ENCODE data around the gene CD33. TPM values are rescaled to one million over a fixed set of nuclear protein-coding genes. Genes with fewer than 3 reads are reported as not detected.
"Not testable (repeated sequence)": the region's sequence is repeated elsewhere in the genome, so short reads cannot be mapped to it uniquely, and the experiment has no call there.

Gene CD33
- total RNA-seq: 0.40 TPM

DNA sequence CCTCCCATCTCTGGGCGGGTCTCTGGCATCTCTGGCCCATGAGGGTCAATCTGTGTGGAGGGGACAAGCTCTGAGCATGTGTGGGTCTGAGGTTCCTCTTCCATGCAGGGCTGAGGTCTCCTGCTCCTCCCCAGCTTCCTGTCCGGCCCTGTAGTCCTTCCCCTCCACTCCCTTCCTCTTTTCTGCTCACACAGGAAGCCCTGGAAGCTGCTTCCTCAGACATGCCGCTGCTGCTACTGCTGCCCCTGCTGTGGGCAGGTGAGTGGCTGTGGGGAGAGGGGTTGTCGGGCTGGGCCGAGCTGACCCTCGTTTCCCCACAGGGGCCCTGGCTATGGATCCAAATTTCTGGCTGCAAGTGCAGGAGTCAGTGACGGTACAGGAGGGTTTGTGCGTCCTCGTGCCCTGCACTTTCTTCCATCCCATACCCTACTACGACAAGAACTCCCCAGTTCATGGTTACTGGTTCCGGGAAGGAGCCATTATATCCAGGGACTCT, at the start of gene CD33:
Gene CD33 (plus strand): TSS at position 183 of the 496 bp plus-strand sequence. CDS start 39 bp downstream, at position 222.
- ATAC-seq: not testable (repeated sequence)

DNA sequence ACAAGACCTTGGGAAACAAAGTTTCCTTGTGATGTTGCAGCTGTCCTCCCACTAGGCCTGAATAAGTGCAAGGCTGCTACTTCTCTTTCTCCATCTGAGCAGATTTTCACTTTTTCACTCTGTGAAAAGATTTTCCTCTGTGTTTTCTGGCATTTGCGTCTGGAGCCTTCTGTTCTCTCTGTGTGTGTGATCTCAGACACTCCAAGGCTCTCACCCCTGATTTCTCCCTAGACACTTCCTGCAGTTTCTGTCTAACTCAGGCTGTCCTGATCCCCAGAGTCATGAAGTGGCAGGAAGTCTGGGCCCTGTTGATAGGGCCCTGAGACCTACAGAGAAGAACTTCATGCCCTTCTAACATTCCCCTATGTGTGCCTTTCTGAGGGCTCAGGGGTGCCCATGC, 45.6 kb upstream of the CD33 start:
- no peak for ATAC-seq

DNA sequence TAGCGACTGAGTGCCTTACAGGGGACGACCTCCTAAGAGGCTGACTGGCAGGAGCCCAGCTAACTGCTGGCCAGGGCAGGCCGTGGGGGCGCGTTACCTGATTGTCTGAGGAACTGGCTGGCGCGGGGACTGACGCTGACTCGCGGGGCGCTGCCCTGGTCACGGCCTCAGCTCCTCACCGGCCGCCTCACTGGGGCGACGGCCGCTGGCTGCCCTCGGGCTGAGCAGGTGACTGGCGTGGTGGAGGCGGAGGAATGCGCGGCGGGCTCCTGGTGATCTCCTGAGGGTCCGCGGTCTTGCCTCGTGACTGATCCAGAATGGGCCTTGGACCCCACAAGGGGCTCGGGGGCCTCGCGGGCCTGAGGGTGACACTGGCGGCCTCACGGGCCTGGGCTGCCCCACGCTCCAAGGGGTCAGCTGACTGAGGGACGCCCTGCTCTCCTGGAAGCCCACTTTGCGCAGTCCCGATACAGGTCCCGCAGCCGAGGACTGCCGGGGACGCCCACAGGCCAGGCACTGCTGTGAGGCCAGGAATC, 43.4 kb upstream of the CD33 start:
- no peak for ATAC-seq

DNA sequence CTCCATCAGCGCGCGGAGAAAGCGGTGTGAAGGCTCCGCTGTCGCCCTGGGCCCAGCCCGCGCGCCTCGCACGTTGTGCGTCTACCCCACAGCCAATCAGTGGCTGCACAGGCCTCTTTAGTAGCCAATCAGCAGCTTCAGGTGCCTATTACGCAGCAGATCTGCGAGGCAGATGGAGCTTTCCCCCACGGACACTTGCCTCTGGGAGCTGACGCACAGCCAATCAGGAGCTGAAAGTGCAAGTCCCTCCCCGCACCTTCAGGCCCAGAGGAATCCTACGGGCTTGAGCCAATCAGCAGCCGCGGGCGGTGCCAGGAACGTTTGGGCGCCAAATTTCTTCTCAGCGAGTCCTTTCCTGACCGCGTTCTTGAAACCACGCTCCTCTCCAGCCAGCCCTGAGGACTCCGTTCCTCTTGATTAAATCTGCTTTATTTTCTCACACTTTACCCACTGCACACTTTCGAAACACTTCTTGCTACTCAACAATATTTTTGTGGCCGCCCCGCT, 42.9 kb upstream of the CD33 start:
- ATAC-seq: no peak

DNA sequence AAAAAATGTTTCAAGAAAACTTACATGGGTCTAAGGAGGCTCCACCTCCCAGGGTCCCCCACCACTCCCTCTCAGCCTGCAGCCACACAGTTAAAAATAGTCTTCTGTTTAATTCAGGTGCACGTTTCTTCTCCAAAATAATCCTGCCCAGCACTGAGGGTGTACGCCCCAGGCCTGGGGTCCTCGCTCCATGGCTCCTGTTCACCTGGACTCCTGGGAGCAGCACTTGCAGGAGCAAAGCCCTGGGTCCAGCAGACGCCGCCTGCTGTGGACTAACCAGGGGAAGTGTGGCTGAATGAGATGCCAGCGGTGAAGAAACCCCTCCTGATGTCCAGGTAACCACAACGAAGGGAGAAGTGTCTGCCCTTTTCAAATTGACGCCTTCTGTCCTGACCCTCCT, 41.3 kb upstream of the CD33 start:
- ATAC-seq: no peak

DNA sequence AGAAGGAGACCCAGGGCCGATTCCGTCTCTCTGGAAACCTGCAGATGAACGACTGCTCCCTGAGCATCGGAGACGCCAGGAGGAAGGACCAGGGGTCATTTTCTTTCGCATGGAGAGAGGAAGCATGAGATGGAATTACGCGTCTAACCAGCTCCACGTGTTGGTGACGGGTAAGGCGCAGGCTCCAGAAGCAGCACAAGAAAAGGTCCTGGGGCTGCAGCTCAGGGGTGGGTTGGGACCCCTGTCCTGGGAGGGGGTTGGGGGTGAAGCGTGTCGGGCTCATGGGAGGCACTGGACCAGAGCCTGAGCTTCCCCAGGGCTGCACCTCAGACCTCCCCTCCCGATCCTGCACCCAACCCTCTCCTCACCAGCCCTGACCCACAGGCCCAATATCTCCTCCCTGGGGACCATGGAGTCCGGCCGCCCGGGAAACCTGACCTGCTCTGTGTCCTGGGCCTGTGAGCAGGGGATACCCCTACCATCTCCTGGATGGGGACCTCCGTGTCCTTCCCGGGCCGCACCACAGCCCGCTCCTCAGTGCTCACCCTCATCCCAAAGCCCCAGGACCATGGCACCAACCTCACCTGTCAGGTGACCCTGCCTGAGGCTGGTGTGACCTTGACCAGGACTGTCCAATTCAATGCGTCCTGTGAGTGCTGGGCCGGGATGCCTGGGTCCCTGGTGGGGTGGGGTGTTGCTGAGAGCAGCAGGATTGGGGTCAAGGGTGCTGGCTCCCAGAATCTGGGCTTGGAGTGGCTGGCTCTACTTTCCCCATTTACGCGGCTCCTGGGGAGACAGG, 39.6 kb upstream of the CD33 start:
- no peak for ATAC-seq

DNA sequence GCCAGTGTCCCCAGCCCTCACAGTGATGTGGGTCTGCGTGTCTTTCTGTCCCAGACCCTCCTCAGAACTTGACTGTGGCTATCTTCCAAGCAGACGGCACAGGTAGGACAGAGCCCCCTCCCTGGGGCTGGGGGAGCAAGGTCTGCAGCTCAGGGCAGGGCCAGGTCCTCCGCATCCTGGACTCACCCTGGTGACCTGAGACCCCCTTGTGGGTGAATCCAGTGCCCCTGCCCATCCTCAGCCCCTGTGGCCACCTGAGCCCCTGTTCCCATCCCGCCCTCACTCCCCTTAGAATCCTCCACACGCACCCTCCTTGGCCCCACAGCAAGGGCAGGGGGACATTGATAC, 39.0 kb upstream of the CD33 start:
- ATAC-seq: no peak

DNA sequence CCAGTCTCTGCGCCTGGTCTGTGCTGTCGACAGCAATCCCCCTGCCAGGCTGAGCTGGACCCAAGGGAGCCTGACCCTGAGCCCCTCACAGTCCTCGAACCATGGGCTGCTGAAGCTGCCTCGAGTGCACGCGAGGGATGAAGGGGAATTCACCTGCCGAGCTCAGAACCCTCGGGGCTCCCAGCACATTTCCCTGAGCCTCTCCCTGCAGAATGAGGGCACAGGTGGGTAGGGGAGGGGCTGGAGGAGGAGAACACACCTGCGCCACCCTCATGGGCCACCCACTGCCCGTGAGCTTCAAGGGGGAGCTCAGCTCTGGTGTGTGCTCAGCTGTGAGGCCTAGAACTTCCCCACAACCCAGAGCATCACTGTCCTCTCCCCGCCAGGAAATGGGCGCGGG, 38.6 kb upstream of the CD33 start:
- no peak for ATAC-seq

DNA sequence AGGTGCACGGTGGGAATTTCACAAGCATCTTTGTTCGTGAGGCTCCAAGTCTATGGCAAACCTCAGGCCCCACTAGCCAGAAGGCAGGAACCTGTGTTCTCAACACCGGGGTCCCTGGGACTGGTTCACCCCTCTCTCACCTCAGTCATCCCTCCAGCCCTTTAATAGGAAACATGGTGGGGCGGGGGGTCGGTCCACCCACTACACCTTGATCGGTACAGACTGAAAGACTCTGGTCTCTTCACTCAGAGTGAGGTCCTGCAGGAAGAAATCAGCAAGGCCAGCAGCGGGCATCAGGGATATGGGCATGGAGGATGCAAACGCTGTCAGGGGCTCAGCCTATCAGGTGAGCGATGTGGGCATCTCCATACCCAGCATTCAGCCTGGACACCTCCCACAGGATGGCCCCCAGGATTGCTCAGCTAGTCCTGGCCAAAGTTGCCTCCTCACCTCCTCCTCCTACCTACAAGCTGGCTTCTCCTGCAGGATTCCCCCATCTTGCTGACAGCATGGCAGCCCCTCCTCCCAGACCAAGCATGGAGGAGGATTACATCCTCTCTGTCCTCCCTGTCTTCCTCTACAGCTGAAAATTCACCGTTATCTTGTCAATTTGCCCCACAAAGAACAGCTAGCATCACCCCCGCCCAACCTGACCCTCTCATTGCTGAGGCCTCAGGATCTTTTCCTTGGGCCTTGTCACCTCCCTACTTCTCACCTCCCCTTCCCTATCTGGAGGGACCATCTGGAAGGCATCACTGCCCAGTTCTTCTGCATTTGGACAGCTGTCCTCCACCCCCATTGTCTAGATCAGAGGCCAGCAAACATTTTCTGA, 37.3 kb upstream of the CD33 start:
- no peak for ATAC-seq

DNA sequence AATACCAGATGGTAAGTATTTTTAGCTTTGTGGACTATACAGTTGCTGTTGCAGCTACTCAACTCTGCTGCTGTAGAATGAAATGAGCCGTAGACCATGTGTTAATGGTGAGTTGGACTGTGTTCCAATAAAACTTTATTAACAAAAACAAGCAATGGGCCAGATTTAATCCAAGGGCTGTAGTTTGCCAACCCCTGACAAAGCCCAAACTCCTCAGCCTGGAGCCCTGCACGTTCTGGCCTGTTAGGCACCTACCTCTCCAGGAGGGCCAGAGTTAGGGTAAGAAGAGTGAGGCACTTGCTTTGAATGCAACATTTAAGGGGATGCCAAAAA, 36.7 kb upstream of the CD33 start:
- no peak for ATAC-seq

DNA sequence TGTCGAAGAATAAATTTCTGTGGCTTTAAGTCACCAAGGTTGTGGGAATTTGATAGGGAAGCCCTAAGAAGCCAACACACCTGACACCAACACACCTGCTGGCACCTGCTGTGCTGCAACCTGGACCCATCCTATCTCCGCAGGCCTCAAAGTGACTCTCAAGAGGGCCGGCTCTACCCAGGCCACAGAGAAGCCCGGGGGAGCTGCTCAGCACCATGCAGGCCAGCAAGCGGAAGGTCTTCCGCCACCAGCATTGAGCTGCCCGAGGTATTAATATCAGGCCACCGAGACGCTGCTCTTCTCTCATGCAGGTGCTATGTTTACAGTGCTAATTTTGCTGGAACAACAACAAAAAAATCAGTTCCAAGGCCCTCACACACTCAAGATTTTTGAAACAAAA, 32.2 kb upstream of the CD33 start:
- ATAC-seq: no peak

DNA sequence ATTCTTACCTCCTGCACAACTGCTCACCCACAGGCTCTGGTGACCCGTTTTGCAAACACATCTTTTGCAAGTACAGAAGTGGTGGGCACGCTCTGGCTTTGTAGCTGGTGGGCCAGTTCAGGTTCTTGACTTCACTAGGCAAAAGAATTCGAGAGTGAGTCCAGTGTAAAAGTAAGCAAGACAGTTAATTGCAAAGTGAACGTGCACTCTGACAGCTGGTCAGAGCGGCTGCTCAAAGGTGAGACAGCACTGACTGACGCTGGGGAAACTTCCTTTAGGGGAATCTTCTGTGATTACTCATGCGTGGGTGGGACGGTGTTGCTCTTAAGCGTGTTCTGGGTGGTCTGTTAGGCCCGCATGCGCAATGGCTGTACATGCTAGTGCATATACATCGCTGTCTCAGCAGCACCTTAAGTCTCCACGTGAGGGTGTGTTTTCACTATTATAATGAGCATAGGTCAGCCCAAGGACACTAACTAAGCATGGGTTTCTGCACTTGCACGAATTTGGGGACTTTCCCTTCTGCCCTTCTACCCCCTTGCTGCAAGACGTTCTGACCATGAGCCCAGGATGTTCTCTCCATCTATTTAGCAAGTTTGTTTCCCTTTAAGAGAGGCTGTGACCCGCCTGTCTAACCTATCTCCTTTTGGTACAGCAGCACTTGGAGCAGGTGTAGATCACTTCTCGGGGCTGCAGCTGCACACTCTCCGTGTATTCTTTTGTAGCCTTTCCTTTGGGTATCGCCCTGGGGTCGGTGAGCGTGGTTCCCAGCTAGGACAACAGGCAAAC, 30.2 kb upstream of the CD33 start:
- peak; percentile 73 for ATAC-seq

DNA sequence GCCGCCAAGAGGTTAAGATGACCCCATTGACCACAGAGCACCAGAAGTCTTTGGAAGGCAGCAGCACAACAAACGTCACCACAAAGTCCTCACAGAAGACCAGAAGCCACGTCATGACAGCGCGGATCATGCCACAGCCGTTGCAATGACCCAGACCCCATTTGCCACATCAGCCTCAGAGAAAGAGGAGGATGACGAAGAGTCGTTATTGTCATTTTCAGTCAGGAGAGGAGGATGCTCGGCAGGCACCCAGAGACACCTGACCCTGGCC, 29.6 kb upstream of the CD33 start:
- no peak for ATAC-seq

DNA sequence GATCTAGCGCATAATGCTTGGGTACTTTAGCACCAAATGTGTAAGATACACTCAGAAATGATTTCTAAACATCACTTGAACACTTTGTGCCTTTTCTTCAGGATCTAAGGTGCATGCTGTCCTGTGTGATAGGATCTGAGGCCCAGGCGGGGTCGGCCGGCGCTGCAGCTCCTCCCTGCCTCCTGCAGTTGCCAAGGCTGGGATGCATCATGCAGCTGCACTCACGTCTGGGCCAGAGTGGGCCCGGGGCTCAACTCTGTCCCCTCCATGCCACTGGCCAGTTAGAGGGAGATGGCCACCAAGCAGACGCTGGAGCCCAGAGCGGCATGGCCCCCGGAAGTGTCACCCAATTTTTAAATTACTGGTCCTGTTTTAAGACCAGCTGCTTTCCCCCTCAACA, 29.3 kb upstream of the CD33 start:
- no peak for ATAC-seq

DNA sequence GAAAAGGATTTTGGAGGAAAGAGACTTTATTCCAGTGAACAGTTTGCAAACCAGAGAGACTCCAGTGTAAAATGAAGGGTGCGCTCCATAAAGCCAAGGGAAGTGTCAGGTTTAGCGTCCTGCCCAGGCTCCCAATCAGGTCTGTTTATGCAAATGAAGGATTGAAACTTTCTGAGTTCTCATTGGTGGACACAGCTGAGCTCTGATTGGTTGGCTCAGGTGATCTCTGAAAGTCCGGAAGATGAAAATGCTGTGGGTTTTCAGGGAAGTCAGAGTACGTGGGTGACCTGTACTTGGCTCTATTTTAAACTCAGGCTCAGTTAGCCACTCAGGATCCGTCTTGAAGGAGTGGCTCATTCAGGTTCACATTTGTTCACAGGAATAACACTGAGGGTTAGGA, 28.7 kb upstream of the CD33 start:
- no peak for ATAC-seq

DNA sequence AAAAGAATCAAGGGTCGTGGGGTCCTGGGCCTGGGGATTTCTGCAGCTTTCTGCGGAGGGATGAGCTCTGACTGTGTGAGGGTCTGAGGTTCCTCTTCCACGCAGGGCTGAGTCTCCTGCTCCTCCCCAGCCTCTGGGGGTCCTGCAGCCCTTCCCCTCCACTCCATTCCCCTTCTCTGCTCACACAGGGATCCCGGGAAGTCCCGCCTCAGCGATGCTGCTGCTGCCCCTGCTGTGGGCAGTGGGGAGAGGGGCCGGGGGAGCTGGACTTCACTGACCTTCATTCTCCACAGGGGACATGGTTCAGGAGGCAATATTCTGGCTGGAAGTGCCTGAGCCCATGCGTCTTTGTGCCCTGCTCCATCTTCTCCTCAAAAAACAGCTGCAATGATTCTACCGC, 26.2 kb upstream of the CD33 start:
- no peak for ATAC-seq

DNA sequence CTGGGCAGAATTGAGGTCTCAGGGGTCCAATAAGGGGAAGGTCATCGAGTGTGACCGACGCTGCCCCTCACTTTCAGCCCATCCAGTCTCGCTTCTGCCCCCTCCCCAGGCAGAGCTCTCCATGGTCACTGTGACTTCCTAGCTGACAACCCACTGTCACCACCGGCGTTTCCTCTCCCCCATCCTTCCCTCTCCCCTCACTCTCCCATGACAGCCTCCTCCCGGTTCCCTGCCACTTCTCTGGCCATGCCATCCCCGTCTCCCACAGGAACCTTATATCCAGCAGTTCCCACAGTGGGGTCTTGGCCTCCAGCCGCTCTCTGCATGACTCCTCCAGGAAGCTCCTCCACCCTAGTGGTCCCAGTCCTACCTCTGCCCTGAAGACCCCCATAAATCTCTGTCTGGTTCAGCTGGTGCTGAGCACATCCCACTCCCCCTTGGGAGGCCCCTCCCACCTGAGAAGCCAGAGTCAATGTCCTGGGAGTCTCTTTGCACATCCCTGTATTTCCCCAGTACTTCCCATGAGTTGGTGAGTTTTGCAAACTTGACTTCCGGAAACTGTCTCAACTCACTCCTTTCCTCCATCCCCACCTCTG, 24.7 kb upstream of the CD33 start:
- no peak for ATAC-seq

DNA sequence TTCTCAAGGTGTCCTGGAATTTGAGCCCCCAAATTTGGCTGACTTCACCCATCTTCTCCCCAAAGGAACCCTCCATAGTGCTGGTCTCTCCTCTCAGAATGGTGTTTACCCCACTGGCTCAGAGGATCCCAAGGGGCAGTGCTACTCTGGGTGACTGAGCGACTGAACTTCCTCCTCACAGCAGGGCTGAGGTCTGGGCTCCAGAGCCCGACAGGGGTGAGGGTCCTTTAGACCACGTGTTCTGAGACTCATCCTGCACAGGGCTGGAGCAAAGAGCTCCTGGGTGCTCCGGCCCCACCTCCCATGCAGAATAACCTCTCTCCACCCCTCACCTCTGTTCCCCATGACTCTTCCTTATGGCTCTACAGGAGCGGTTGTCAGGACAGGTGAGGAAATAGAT, 23.2 kb upstream of the CD33 start:
- no peak for ATAC-seq

DNA sequence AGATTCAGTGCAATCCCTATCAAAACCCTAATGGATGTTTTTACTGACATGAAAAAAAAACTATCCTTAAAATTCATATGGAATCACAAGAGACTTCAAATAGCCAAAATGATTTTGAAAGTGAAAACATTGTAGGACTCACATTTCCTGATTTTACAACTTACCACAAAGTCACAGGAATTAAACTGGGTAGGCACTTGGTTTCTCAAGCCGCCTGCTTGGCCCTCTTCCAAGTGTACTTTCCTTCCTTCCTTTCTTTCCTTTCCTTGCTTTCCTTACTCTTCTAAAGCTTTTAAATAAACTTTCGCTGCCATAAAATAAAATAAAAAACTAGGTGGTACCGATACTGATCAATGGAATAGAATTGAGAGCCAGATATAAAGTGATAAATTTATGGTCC, 21.0 kb upstream of the CD33 start:
- no peak for ATAC-seq

DNA sequence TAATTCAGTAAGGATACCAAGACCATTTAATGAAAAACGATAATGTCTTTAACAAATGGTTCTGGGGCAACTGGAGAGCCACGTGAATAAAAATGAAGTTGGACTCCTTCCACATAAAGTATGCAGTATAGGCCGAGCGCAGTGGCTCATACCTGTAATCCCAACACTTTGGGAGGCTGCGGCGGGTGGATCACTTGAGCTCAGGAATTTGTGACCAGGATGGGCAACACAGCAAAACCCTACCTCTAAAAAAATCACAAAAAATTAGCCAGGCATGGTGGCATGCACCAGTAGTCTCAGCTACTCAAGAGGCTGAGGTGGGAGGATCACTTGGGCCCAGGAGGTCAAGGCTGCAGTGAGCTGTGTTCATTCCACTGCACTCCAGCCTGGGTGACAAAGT, 20.6 kb upstream of the CD33 start:
- ATAC-seq: no peak

DNA sequence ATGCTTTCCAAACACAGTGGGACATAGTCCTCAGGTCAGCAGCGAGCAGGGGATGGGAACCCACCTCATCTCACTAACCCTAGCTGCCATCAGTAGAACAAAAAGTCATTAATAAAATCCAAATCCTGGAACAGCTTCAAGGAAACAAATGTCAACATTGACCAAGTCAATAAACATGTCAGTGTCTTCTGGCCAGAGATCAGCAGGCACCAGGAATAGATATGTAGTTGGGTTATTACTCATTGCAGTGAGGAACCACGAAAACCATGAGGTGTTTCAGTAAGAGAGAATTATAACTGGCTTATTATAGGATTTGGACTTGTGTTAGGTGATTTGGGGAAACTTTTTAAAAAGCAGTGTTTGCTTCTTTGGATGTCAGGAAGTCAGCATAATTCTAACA, 17.1 kb upstream of the CD33 start:
- ATAC-seq: no peak

DNA sequence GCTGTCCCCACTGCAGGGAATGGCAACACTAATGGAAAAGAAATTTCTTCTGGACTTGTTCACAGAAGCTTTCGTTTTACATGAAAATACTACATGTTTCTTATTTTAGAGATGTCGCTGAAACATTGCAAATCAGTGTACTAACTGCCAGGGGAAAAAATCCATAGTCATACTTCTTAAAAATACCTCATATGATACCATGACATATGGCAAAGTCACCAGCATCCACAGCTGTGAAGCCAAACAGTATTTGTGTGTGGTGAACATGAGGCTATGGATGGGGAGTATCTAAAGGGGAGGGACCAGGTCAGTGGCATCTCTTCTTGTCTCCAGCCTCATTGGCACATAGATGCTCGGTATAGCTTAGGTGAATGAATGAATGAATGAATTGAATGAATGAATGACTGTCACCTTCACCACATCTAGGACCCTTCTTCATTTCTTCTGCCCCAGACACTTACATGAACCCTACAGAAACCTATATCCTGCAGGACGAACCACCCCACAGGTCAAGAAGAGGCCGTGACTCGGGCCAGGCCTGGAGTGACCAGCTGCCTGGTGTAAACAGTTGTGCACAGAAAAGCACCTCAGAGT, 14.6 kb upstream of the CD33 start:
- ATAC-seq: no peak

Data from esophagus mucosa (tissue), 1 donor.